K562 (cell line): Measurements from ENCODE around the gene POLK. TPM values are rescaled to one million over a fixed set of nuclear protein-coding genes. Genes with fewer than 3 reads are reported as not detected.

Source experiments
- ERF ChIP-seq: fragments of 450-650 bp; formaldehyde crosslinking; IDR thresholded peaks from 2 replicates; pipeline ENCODE4 v1.4.0; 2020; ENCODE audit warnings: mild to moderate bottlenecking, mixed read lengths
- HDAC3 ChIP-seq: fragments of 450-650 bp; IDR thresholded peaks from 2 replicates; pipeline ENCODE4 v1.6.1; 2018; ENCODE audit warnings: borderline replicate concordance, mild to moderate bottlenecking, moderate library complexity; ENCODE audit not compliant: partially characterized antibody
- KDM1A ChIP-seq, 2 experiments: fragments of 450-650 bp; IDR thresholded peaks; 2 replicates each; pipeline ENCODE4 v1.6.1; 2016; ENCODE audit warnings: mild to moderate bottlenecking in 2 of 2
- MYC ChIP-seq, 2 experiments: fragments of 250-450 bp in 1 of 2; sonication (Bioruptor Pico) in 1 of 2; IDR thresholded peaks; 2 replicates each; pipeline versions ENCODE4 v1.5.1 to v1.6.1; 2012 to 2021; ENCODE audit warnings: low read depth in 2 of 2, borderline replicate concordance in 1 of 2, improper control_type of control experiment in 1 of 2, low read length in 1 of 2, mild to moderate bottlenecking in 1 of 2, moderate library complexity in 1 of 2
- RBM15 ChIP-seq: fragments of 200-400 bp; formaldehyde crosslinking; IDR thresholded peaks from 2 replicates; pipeline ENCODE4 v1.6.1; 2018; ENCODE audit warnings: mild to moderate bottlenecking, low read length, moderate library complexity; ENCODE audit not compliant: insufficient read depth
- RCOR1 ChIP-seq, 2 experiments: IDR thresholded peaks; 2 replicates each; pipeline ENCODE4 v1.6.1; 2012; ENCODE audit warnings: low read depth in 2 of 2, low read length in 2 of 2, borderline replicate concordance in 1 of 2, improper control_type of control experiment in 1 of 2
- XRCC5 ChIP-seq: fragments of 200-400 bp; formaldehyde crosslinking; IDR thresholded peaks from 2 replicates; pipeline ENCODE4 v1.6.1; 2017; ENCODE audit warnings: low read depth, mild to moderate bottlenecking, low read length
- ZFP36 ChIP-seq: fragments of 150-350 bp; IDR thresholded peaks from 2 replicates; pipeline ENCODE4 v1.6.1; 2018; ENCODE audit warnings: low read length, low read depth; ENCODE audit not compliant: partially characterized antibody
- ZNF707 ChIP-seq: fragments of 250-450 bp; sonication (Bioruptor Pico); conservative IDR thresholded peaks from 2 replicates; pipeline ENCODE4 v1.8.0; 2022; ENCODE audit warnings: inconsistent platforms, mild to moderate bottlenecking, moderate library complexity
- polyA plus RNA-seq, 8 experiments: library from polyadenylated mRNA; depleted of rRNA in 4 of 8; stranded (reverse) in 5 of 8; unstranded in 3 of 8; fragments of >200 nt; fragmentation: Nextera tagmentation in 2 of 8; fragmentation: Illumina TruSeq in 1 of 8; extraction: Ambion mirVana in 2 of 8; extraction: Trizol in 1 of 8; gene quantifications; 2 replicates each; pipeline versions ENCODE4 v1.2.1 to v1.2.3, GENCODE V29; 2011 to 2014; ENCODE audit warnings: inconsistent platforms in 1 of 8, missing spikeins in 1 of 8
- total RNA-seq, 7 experiments: library from RNA; depleted of rRNA in 6 of 7; stranded (reverse); fragments of >200 nt in 6 of 7; fragmentation: Illumina TruSeq in 2 of 7; extraction: Trizol in 2 of 7; gene quantifications; 2 replicates each; pipeline versions ENCODE4 v1.2.1 to v1.2.3, GENCODE V29; 2011 to 2021; ENCODE audit warnings: low replicate concordance in 1 of 7
- TF ChIP-seq, protein P1 (sequence below): IDR thresholded peaks from 2 replicates; pipeline ENCODE4 v1.6.1; 2011; ENCODE audit warnings: borderline replicate concordance, low read depth, mild to moderate bottlenecking, moderate library complexity, low read length; ENCODE audit not compliant: insufficient read depth, poor library complexity, severe bottlenecking
- TF ChIP-seq, protein P2 (sequence below), 2 experiments: fragments of 450-650 bp in 1 of 2; sonication (generic) in 1 of 2; formaldehyde crosslinking in 1 of 2; IDR thresholded peaks in 1 of 2; conservative IDR thresholded peaks in 1 of 2; 2 replicates each; pipeline versions ENCODE4 v1.6.1 to v1.8.1; 2016 to 2023; ENCODE audit warnings: mild to moderate bottlenecking in 2 of 2, moderate library complexity in 2 of 2, inconsistent platforms in 1 of 2, missing genetic modification reagents in 1 of 2
- TF ChIP-seq, protein P3 (sequence below), 2 experiments: IDR thresholded peaks; 2 replicates each; pipeline ENCODE4 v1.6.1; 2012; ENCODE audit warnings: improper control_type of control experiment in 2 of 2, low read depth in 2 of 2, low read length in 2 of 2, borderline replicate concordance in 1 of 2
- TF ChIP-seq, protein P4 (sequence below): fragments of 250-450 bp; sonication (Bioruptor Pico); IDR thresholded peaks from 2 replicates; pipeline ENCODE4 v1.5.0; 2021; ENCODE audit warnings: mild to moderate bottlenecking, moderate library complexity

POLK gene
- total and polyA plus RNA-seq, 9 of the 15 experiments (the other 6 are each of a cell fraction or from before 2014, with no cell fraction given), result 6.1 to 31.6 (median 16.5) TPM

DNA sequence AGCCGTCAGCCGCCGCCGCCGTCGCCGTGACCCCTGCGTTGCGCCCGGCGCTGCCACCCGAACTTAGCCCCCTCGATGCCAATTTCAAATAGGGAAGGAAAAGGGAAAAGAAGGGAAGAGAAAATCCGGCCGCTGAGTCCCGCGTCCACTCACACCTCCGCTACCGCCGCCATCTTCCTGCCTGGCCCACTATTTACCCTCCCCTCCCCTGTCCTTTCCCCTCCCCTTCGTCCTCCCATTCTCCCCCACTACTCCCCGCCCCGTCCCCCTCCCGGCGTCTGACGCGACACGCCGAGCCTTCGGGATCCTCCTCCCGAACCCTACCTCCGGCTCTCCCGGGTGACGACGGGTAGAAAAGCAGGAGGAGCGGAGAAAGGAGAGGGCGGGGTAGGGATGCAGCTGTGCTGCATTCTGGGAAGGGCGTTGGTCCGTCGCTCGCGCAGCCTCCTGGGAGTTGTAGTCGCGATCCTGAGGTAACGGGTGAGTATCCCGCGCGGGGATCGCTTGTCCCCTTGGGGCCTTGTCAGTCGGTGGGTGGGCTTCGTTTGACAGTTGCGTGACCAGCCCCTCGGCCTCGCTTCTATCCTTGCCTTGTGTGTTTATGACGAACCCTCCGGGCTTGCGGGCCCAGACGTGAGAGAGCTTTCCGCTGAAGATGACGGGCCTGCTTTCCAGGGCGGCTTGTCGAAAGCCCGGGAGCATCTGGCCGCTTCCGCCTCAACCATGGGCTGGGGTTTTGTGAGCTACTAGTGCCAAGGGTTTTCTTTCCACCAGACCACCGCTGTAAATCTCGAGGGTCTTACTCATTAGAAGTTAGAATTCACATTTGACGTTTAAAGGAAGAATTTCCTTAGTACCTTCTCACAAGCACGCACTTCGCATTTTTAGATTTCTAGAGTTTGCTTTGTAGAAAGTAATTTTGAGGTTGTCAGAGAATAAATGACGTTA lies at the start of gene POLK, which contains the start of gene CERT1 (continued):
- TF ChIP-seq, protein P1, sequence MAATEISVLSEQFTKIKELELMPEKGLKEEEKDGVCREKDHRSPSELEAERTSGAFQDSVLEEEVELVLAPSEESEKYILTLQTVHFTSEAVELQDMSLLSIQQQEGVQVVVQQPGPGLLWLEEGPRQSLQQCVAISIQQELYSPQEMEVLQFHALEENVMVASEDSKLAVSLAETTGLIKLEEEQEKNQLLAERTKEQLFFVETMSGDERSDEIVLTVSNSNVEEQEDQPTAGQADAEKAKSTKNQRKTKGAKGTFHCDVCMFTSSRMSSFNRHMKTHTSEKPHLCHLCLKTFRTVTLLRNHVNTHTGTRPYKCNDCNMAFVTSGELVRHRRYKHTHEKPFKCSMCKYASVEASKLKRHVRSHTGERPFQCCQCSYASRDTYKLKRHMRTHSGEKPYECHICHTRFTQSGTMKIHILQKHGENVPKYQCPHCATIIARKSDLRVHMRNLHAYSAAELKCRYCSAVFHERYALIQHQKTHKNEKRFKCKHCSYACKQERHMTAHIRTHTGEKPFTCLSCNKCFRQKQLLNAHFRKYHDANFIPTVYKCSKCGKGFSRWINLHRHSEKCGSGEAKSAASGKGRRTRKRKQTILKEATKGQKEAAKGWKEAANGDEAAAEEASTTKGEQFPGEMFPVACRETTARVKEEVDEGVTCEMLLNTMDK, result no peak
- no peak; the same call in none of the 2 replicates for TF ChIP-seq MYC (IDR thresholded peaks at IDR 0.05; ENCODE audit: low read depth, low read length)
- no peak for TF ChIP-seq MYC (CRISPR knock-in tag; IDR thresholded peaks at IDR 0.05; ENCODE audit: borderline replicate concordance, low read depth)
- TF ChIP-seq ZNF707 (CRISPR knock-in tag), result no peak
- TF ChIP-seq, protein P2, sequence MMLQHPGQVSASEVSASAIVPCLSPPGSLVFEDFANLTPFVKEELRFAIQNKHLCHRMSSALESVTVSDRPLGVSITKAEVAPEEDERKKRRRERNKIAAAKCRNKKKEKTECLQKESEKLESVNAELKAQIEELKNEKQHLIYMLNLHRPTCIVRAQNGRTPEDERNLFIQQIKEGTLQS (IDR thresholded peaks at IDR 0.05), result no peak
- TF ChIP-seq, protein P2 (CRISPR knock-in tag; conservative IDR thresholded peaks at IDR 0.05), result no peak
- peak in 1 of 2 experiments; percentile 64; a peak in 2 of 4 replicates for TF ChIP-seq RCOR1 (IDR thresholded peaks at IDR 0.05; ENCODE audit: borderline replicate concordance in 1 of 2, low read depth in 2 of 2, low read length in 2 of 2)
- TF ChIP-seq RBM15, result no peak
- TF ChIP-seq ZFP36, result no peak
- 0 out of 4 replicates have a peak, but pooled peaks of 1 of the 2 experiments have one; percentile 2 for TF ChIP-seq KDM1A (IDR thresholded peaks at IDR 0.05)
- TF ChIP-seq HDAC3, result no peak
- TF ChIP-seq ERF (CRISPR knock-in tag), result 0 out of 2 replicates have a peak, but pooled peaks have one; percentile 83
- TF ChIP-seq, protein P3, sequence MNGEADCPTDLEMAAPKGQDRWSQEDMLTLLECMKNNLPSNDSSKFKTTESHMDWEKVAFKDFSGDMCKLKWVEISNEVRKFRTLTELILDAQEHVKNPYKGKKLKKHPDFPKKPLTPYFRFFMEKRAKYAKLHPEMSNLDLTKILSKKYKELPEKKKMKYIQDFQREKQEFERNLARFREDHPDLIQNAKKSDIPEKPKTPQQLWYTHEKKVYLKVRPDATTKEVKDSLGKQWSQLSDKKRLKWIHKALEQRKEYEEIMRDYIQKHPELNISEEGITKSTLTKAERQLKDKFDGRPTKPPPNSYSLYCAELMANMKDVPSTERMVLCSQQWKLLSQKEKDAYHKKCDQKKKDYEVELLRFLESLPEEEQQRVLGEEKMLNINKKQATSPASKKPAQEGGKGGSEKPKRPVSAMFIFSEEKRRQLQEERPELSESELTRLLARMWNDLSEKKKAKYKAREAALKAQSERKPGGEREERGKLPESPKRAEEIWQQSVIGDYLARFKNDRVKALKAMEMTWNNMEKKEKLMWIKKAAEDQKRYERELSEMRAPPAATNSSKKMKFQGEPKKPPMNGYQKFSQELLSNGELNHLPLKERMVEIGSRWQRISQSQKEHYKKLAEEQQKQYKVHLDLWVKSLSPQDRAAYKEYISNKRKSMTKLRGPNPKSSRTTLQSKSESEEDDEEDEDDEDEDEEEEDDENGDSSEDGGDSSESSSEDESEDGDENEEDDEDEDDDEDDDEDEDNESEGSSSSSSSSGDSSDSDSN (IDR thresholded peaks at IDR 0.05; ENCODE audit: borderline replicate concordance in 1 of 2, low read depth in 2 of 2, low read length in 2 of 2), result peak; percentile 6 to 59; a peak in 1 of 4 replicates
- no peak for TF ChIP-seq XRCC5
- TF ChIP-seq, protein P4, sequence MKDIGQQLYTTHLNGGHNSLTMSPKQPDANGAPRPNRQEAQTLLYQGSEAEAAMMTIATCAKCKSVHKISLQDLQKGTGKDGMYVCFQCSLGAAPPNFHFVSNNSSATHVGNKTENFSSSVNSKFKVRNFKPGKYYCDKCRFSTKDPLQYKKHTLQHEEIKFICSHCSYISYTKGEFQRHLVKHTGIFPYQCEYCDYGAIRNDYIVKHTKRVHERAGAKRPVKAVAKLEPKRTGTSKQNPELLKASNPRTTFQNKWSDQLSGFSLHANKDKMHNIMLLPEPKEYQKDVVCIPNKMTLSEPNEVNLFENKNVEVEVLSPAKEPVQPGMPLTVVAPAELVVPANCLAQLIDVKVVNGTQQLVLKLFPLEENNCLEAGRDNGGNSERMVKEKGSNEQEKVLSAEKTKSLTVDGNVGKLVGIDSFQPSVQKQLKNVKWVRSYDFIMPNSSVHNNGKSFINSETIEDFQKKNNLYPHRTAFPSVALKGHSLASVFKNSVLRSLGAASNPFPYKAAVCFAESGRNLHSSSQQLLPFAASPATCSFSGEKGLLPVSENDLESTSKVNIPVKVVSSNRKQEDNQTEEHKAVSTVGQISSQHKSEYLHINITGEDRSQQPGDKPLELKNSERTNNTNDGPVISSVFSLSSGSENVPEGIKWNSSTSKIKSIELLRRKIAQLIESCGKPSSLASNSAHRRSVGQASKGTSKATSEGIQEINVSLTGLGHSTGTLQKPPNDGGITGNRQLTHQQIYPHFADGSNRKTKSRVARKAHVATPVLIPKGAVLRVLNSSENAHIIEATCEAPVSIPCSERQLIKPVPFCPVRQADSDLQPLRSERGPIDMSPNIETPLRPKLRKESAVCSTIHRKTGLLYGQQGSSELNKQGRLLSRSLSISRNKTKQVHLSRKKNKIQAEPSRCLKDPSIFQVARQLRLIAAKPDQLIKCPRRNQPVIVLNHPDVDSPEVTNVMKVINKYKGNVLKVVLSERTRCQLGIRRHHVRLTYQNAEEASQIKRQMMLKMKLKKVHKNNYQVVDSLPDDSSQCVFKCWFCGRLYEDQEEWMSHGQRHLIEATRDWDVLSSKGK (CRISPR knock-in tag), result no peak
